ENCODE results near the gene POC1A.

DNA sequence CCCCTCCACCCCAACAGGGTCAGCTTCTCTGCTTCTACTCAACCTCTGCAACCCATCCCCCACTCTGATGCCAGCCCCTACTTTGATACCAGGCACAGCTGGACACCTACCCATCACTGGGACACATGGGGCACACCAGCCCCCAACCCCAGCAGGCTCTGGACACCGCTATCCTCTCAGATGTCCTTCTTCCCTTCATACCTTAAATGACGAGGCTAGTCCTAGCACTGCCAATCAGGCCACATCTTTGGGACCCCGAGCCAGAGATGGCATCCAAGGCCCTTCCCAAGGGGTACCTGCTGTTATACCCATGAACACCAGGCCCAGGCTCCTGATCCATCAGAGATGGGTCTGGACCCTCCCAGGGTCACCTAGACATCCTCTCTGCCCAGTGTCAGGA, 10.6 kb downstream of the POC1A start:
- TF ChIP-seq POLR2A (IDR thresholded peaks at IDR 0.05; ENCODE audit: low read length) (no peak), GATA1 (IDR thresholded peaks at IDR 0.05; ENCODE audit: low read depth, low read length) (no peak)

All from erythroblast (primary cell).